ENCODE data around the gene TRPC3.

GRCh38 chr4:121934635-121935034 is 17.2 kb downstream of the TRPC3 start:
- TF ChIP-seq CTCF (IDR thresholded peaks at IDR 0.05; ENCODE audit: low read depth, low read length, missing input control) (no peak), RAD21 (IDR thresholded peaks at IDR 0.05) (no peak), RXRA (IDR thresholded peaks at IDR 0.05) (no peak), TAF1 (conservative IDR thresholded peaks at IDR 0.05) (no peak)

All from liver (tissue), 3 donors.